ENCODE measurements around the gene VAT1. TPM values are rescaled to one million over a fixed set of nuclear protein-coding genes. Genes with fewer than 3 reads are reported as not detected.
A peak's percentile ranks its signal among the peaks of the same experiment; 100 is the strongest.

The VAT1 gene
- total and polyA plus RNA-seq, 9 of the 15 experiments (the other 6 are each of a cell fraction or from before 2014, with no cell fraction given), result 29.4 to 153 (median 66.7) TPM

- Histone ChIP-seq H3K4me1 (replicated peaks in 1 of 2; ENCODE audit: control insufficient read depth in 2 of 2, insufficient read depth in 2 of 2, low read length in 2 of 2) (peaks cover 26 to 42% of the 10 kb centered on the region in 2 experiments), H3K27ac (ENCODE audit: extremely low read depth, low read depth, low read length) (no peak overlapping the region; the same call in 2 of the 3 replicates), H3K9me1 (ENCODE audit: control insufficient read depth, insufficient read depth, low read length) (peaks cover 10% of the 10 kb centered on the region), H3K9me3 (replicated peaks; ENCODE audit: control insufficient read depth, insufficient read depth, low read depth, low read length) (no peaks in the 10 kb centered on the region; the same call in 1 of the 2 replicates), H3K79me2 (ENCODE audit: control insufficient read depth, insufficient read depth, low read length) (peaks cover 19% of the 10 kb centered on the region), H3K27me3 (ENCODE audit: control insufficient read depth in 2 of 2, insufficient read depth in 2 of 2, low read length in 2 of 2) (no peaks in the 10 kb centered on the region), H3K4me3 (no peak overlapping the region), H2AFZ (ENCODE audit: low read depth, low read length) (no peak overlapping the region), H3K36me3 (ENCODE audit: control insufficient read depth, insufficient read depth, low read length) (peaks cover 57% of the 10 kb centered on the region; the same call in 2 of the 3 replicates), H4K20me1 (replicated peaks; ENCODE audit: control insufficient read depth, insufficient read depth, low read length) (peaks cover 10% of the 10 kb centered on the region; the same call in 1 of the 2 replicates), H3K9ac (ENCODE audit: insufficient read depth in 1 of 2, low read depth in 2 of 2, low read length in 2 of 2) (peak overlapping the region in 1 of 2 experiments; percentile 44; a peak in 1 of 4 replicates), H3K4me2 (ENCODE audit: insufficient read depth, low read length) (no peak overlapping the region)
- no peak for TF ChIP-seq NR2C2 (CRISPR knock-in tag; IDR thresholded peaks at IDR 0.05)
- TF ChIP-seq NR2C2 (tag; IDR thresholded peaks at IDR 0.05), result peak; percentile 11; the same call in 1 of the 2 replicates
- TF ChIP-seq CHD2 (IDR thresholded peaks at IDR 0.05; ENCODE audit: low read depth, low read length), result no peak
- TF ChIP-seq THRB (CRISPR knock-in tag; conservative IDR thresholded peaks at IDR 0.05), result peak; percentile 51; the same call in 1 of the 2 replicates
- BruUV-seq (replicated peaks), result TSS peak; percentile 40
- ChIA-PET POLR2A (interaction anchor here (0.6 to 1.5 kb wide), 8 partner anchors 9 to 334 kb away, joined by 3 to 7 read pairs (median 4); partner anchors contain the start of genes IFI35 and RPL27), CTCF (ENCODE audit: low intra/inter-chr PET ratio) (interaction anchor here (0.5 kb wide), 1 partner anchor 137 kb away, joined by 3 read pairs; no protein-coding TSS in a partner anchor)
- 91% methylated on average over 8 of the region's 8 CpGs for WGBS (ENCODE audit: insufficient coverage, low coverage, missing lambda C conversion rate)
- FAIRE-seq, result no peak
- peak; percentile 4; the same call in 1 of the 3 replicates for ATAC-seq
- in situ Hi-C loops (cut with MboI), result loop anchor here (10.0 kb wide), 1 partner anchor 300 kb away; no protein-coding TSS in a partner anchor
- no peak for DNase-seq (ENCODE audit: extremely low read depth in 1 of 4, low spot score in 3 of 4)
- intact Hi-C loops (cut with micrococcal nuclease), result no loop called here
Measured at GRCh38 chr17:43014649-43015542, 7.3 kb downstream of the VAT1 start.

All from K562 (cell line).